SH-SY5Y (cell line): ENCODE measurements around the gene OTUD1.

Experiments
- GATA2 ChIP-seq: IDR thresholded peaks from 2 replicates; pipeline ENCODE4 v1.6.1; 2011; ENCODE audit warnings: mild to moderate bottlenecking, low read depth, low read length
- GATA3 ChIP-seq: IDR thresholded peaks from 2 replicates; pipeline ENCODE4 v1.6.1; 2011; ENCODE audit warnings: low read depth, mild to moderate bottlenecking, low read length, moderate library complexity

DNA sequence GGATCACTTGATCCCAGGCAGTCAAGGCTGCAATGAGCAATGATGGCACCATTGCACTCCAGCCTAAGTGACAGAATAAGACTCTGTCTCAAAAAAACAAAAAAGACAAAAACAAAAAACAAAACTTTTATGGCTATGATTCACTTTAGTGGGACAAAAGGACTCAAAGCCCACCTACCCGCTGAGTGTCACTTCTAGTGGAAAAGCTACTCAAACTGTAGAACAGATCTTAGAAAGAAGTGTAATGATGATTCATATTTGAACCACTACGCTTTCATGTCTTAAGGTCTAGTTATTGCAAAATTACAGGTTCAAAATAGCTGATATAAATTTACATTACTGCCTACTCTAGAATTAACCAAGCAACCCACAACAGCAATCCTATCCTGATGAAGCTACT is 47.1 kb upstream of the OTUD1 start:
- TF ChIP-seq GATA3 (no peak), GATA2 (no peak)
